Daoy (cell line): Measurements from ENCODE around the gene PTPRN2. TPM values are rescaled to one million over a fixed set of nuclear protein-coding genes. Genes with fewer than 3 reads are reported as not detected.

Experiments used
- DNase-seq: peaks from one replicate; pipeline ENCODE4 v3.0.0-alpha.2; 2015; ENCODE audit warnings: low read depth
- total RNA-seq: library from RNA; depleted of rRNA; stranded (reverse); fragments of >200 nt; shearing (Covaris generic); gene quantifications from 2 replicates; pipeline ENCODE4 v1.2.3, GENCODE V29; 2014

The PTPRN2 gene
- total RNA-seq, 1 experiment from 2014 or later, result 8.3 TPM

- no peak for DNase-seq
Observed at GRCh38 chr7:157544980-157545680, 1042.5 kb downstream of the PTPRN2 start.

- no peak for DNase-seq
Observed at GRCh38 chr7:157544226-157544625, 1043.4 kb downstream of the PTPRN2 start.

- DNase-seq, result no peak
Observed at GRCh38 chr7:157543791-157544190, 1043.8 kb downstream of the PTPRN2 start.

GRCh38 chr7:157543276-157543675 is 1044.3 kb downstream of the PTPRN2 start:
- no peak for DNase-seq

GRCh38 chr7:157542068-157543021 is 1045.3 kb downstream of the PTPRN2 start:
- no peak for DNase-seq

GRCh38 chr7:157541295-157542067 is 1046.1 kb downstream of the PTPRN2 start:
- no peak for DNase-seq

GRCh38 chr7:157540606-157541294 is 1046.9 kb downstream of the PTPRN2 start:
- no peak for DNase-seq

GRCh38 chr7:157540020-157540419 is 1047.6 kb downstream of the PTPRN2 start:
- no peak for DNase-seq

- DNase-seq, result no peak
Observed at GRCh38 chr7:157539521-157539920, 1048.1 kb downstream of the PTPRN2 start.

GRCh38 chr7:157538735-157539134 is 1048.9 kb downstream of the PTPRN2 start:
- DNase-seq, result no peak

GRCh38 chr7:157538321-157538720 is 1049.3 kb downstream of the PTPRN2 start:
- no peak for DNase-seq

GRCh38 chr7:157537056-157537455 is 1050.6 kb downstream of the PTPRN2 start:
- DNase-seq, result no peak

- no peak for DNase-seq
Observed at GRCh38 chr7:157532068-157532467, 1055.6 kb downstream of the PTPRN2 start.

GRCh38 chr7:157529768-157530560 is 1057.7 kb downstream of the PTPRN2 start:
- no peak for DNase-seq

- DNase-seq, result no peak
Observed at GRCh38 chr7:157528785-157529341, 1058.8 kb downstream of the PTPRN2 start.

- DNase-seq, result no peak
Observed at GRCh38 chr7:157527686-157528085, 1059.9 kb downstream of the PTPRN2 start.

- DNase-seq, result no peak
Observed at GRCh38 chr7:157526913-157527634, 1060.5 kb downstream of the PTPRN2 start.

- no peak for DNase-seq
Observed at GRCh38 chr7:157526005-157526912, 1061.4 kb downstream of the PTPRN2 start.
